Keratinocyte (primary cell): ENCODE results near the gene NOP58.
"Not testable (repeated sequence)": the region's sequence is repeated elsewhere in the genome, so short reads cannot be mapped to it uniquely, and the experiment has no call there.

Experiments used
- EZH2 ChIP-seq: IDR thresholded peaks from one replicate; pipeline ENCODE4 v1.6.1; 2012; ENCODE audit warnings: inconsistent platforms, mild to moderate bottlenecking, low read length, moderate library complexity
- TF ChIP-seq, protein P1 (sequence below), 3 experiments: IDR thresholded peaks in 1 of 3; conservative IDR thresholded peaks in 1 of 3; optimal IDR thresholded peaks in 1 of 3; 2 replicates in 2 of 3; 3 replicates in 1 of 3; pipeline versions ENCODE3 to v1.5.1; 2011; ENCODE audit warnings: low read length in 3 of 3, mild to moderate bottlenecking in 3 of 3, moderate library complexity in 2 of 3, control low read depth in 1 of 3, inconsistent platforms in 1 of 3; ENCODE audit not compliant: insufficient read depth in 2 of 3; ENCODE audit errors: extremely low read depth in 1 of 3

DNA sequence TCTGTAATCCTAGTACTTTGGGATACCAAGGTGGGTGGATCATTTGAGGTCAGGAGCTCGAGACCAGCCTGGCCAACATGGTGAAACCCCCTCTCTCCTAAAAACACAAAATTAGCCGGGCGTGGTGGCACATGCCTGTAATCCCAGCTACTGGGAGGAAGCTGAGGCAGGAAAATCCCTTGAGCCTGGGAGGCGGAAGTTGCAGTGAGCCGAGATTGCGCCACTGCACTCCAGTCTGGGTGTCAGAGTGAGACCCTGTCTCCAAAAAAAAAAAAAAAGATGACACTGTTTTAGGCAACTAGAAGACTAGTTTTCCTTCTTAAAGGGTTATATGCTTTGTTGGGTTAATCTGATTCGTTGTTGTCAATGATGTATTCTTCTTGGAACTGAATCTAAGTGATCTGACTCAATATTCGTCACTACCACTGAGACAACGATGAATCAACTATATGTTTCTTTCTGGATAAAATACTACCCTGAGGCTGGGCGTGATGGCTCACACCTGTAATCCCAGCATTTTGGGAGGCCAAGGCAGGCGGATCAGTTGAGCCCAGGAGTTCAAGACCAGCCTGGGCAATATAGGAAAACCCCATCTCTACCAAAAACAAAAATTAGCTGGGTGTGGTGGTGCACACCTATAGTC is 10.6 kb downstream of the NOP58 start:
- TF ChIP-seq, protein P1, sequence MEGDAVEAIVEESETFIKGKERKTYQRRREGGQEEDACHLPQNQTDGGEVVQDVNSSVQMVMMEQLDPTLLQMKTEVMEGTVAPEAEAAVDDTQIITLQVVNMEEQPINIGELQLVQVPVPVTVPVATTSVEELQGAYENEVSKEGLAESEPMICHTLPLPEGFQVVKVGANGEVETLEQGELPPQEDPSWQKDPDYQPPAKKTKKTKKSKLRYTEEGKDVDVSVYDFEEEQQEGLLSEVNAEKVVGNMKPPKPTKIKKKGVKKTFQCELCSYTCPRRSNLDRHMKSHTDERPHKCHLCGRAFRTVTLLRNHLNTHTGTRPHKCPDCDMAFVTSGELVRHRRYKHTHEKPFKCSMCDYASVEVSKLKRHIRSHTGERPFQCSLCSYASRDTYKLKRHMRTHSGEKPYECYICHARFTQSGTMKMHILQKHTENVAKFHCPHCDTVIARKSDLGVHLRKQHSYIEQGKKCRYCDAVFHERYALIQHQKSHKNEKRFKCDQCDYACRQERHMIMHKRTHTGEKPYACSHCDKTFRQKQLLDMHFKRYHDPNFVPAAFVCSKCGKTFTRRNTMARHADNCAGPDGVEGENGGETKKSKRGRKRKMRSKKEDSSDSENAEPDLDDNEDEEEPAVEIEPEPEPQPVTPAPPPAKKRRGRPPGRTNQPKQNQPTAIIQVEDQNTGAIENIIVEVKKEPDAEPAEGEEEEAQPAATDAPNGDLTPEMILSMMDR (optimal IDR thresholded peaks at IDR 0.05 in 1 of 3, IDR thresholded peaks at IDR 0.05 in 1 of 3, conservative IDR thresholded peaks at IDR 0.05 in 1 of 3; ENCODE audit: extremely low read depth in 1 of 3, insufficient read depth in 2 of 3, low read length in 3 of 3), result not testable (repeated sequence)
- TF ChIP-seq EZH2, result not testable (repeated sequence)
